Heart left ventricle (tissue), 16 donors: ENCODE data around the gene FZD2. TPM values are rescaled to one million over a fixed set of nuclear protein-coding genes. Genes with fewer than 3 reads are reported as not detected.

ENCODE experiments used
- ATAC-seq, 4 donors: fragments of 200-7000 bp; cut with Tn5 transposase; one replicate each; pipeline ENCODE4 v1.9.1; 2020 to 2022; ENCODE audit warnings: moderate library complexity in 4 of 4, mild to moderate bottlenecking in 3 of 4, moderate number of reproducible peaks in 1 of 4
- DNase-seq, 5 donors: peaks; one replicate each; pipeline ENCODE4 v3.0.0-alpha.2; 2020
- H3K27ac ChIP-seq, 12 donors: fragments of 200-600 bp; sonication (generic) in 4 of 12; one replicate each; pipeline versions ENCODE4 v1.5.0 to v1.8.0; 2016 to 2022; ENCODE audit warnings: mild to moderate bottlenecking in 2 of 12
- H3K27me3 ChIP-seq, 9 donors: fragments of 200-600 bp; sonication (generic) in 2 of 9; one replicate each; pipeline versions ENCODE4 v1.5.1 to v1.8.0; 2016 to 2022; ENCODE audit warnings: mild to moderate bottlenecking in 3 of 9
- H3K36me3 ChIP-seq, 9 donors: fragments of 200-600 bp; sonication (generic) in 2 of 9; one replicate each; pipeline versions ENCODE4 v1.5.0 to v1.8.0; 2018 to 2022; ENCODE audit warnings: mild to moderate bottlenecking in 2 of 9
- H3K4me1 ChIP-seq, 12 donors: fragments of 200-600 bp; sonication (generic) in 4 of 12; one replicate each; pipeline versions ENCODE4 v1.5.0 to v1.8.0; 2016 to 2022; ENCODE audit warnings: mild to moderate bottlenecking in 3 of 12
- H3K4me3 ChIP-seq, 12 donors: fragments of 200-600 bp; sonication (generic) in 4 of 12; one replicate each; pipeline versions ENCODE4 v1.5.0 to v1.8.0; 2017 to 2022; ENCODE audit warnings: mild to moderate bottlenecking in 9 of 12, moderate library complexity in 4 of 12
- H3K9me3 ChIP-seq, 12 donors: fragments of 200-600 bp; sonication (generic) in 4 of 12; one replicate each; pipeline versions ENCODE4 v1.5.0 to v1.8.0; 2016 to 2022; ENCODE audit warnings: mild to moderate bottlenecking in 1 of 12
- POLR2A ChIP-seq, 2 donors: fragments of 450-650 bp; IDR thresholded peaks; one replicate each; pipeline ENCODE4 v1.6.1; 2017; ENCODE audit warnings: antibody characterized with exemption in 2 of 2, mild to moderate bottlenecking in 2 of 2, moderate library complexity in 2 of 2
- WGBS, 4 donors: extraction: QIAGEN DNeasy Blood & Tissue Kit in 2 of 4; methylation state at CpG; one replicate each; pipeline versions ENCODE4 v1.1.5 to v1.1.7; 2013 to 2018; 5-methylcytosine and 5-hydroxymethylcytosine counted together
- intact Hi-C, 10 donors: fragments of 100-400 bp; cut with DNase I; formaldehyde crosslinking; loops; one replicate each; pipeline versions ENCODE4 v1.11.1 to v1.14.2; 2022
- polyA plus RNA-seq, 2 donors: library from polyadenylated mRNA; stranded (reverse); fragments of 200-250 nt; gene quantifications; one replicate each; pipeline ENCODE4 v1.2.3, GENCODE V29; 2013
- total RNA-seq, 9 donors: library from RNA; depleted of rRNA in 2 of 9; stranded (reverse); fragments of >200 nt in 2 of 9; fragmentation: NEBNext Ultra II Directional in 3 of 9; extraction: Animal tissue kit (Norgen Biotek cat#: 25700) in 3 of 9; gene quantifications; one replicate each; pipeline versions ENCODE4 v1.1.0 to v1.2.4, GENCODE V29; 2016 to 2023
- TF ChIP-seq, protein P1 (sequence below), 12 donors: fragments of 200-600 bp; sonication (generic) in 4 of 12; IDR thresholded peaks; one replicate each; pipeline versions ENCODE4 v1.5.0 to v1.8.0; 2018 to 2022; ENCODE audit warnings: antibody characterized with exemption in 12 of 12, mild to moderate bottlenecking in 5 of 12
- donor health status: ischemic (EF 13 %, LVEDD 7.1; RV severe dilation, severe dysfunction).
- donor health status: healthy with polysubstance abuse.
- donor health status: DM: no; HTN: yes; CAD: no.
- donor health status: DM: no; HTN: no; CAD: no.
- donor health status: ischemic (EF 25% LVEDD 6.9; RV normal size, moderate dysfunction).
- donor health status: ischemic (EF 25% LVEDD 5.7; RV mildly dilated, moderate dysfunction).
- donor health status: healthy.
- donor health status: DM: yes; HTN: yes; CAD: no.
- donor health status: ischemic (EF 35%, LVEDD 5.7; RV mildly dilated, moderate dysfunction).
- donor health status: nonischemic (EF 11% LVEDD 7.7; RV severe dilation, severe dysfunction).
- donor health status: DM: yes; HTN: yes; CAD: no.
- donor health status: PGD.
- donor health status: ischemic (EF 29% LVEDD 5.4; RV normal size, mild dysfunction).
- donor health status: nonischemic (EF 23%, LVEDD 6.1; RV moderate dilation, normal function).

The FZD2 gene
- total and polyA plus RNA-seq, 11 donors, result 1.6 to 8.1 (median 3.9) TPM

DNA sequence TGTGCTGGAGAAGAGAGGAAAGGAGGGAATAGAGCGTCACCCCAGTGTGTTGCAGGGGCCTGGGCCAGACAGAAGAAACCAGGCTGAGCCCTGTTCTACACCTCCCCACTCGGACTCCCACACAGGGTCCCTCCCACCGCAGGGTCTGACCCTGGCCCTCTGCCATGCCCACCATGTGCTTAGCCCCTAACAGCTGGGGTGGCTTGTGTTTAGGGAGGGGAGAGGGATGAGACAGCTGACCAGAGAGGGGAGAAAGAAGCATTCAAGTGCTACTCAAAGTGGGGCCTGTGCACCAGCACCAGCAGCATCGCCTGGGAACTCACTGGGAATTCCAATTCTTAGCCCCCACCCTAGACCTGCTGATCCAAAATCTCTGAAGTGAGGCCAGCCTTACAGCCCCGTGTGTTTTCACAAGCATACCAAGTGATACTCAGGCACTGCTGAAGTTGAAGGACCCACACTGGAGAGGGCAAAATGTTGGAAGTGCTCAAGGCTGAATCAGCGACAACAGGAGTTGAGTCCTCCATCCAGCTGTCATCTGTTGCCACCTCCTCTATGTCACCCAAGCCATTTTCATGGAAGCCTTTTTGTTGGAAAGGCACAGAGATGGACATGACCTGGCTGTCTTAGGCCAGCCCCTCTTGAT is 47.0 kb downstream of the FZD2 start:
- no peak for ATAC-seq
- TF ChIP-seq POLR2A (IDR thresholded peaks at IDR 0.05), result no peak
- TF ChIP-seq, protein P1, sequence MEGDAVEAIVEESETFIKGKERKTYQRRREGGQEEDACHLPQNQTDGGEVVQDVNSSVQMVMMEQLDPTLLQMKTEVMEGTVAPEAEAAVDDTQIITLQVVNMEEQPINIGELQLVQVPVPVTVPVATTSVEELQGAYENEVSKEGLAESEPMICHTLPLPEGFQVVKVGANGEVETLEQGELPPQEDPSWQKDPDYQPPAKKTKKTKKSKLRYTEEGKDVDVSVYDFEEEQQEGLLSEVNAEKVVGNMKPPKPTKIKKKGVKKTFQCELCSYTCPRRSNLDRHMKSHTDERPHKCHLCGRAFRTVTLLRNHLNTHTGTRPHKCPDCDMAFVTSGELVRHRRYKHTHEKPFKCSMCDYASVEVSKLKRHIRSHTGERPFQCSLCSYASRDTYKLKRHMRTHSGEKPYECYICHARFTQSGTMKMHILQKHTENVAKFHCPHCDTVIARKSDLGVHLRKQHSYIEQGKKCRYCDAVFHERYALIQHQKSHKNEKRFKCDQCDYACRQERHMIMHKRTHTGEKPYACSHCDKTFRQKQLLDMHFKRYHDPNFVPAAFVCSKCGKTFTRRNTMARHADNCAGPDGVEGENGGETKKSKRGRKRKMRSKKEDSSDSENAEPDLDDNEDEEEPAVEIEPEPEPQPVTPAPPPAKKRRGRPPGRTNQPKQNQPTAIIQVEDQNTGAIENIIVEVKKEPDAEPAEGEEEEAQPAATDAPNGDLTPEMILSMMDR (IDR thresholded peaks at IDR 0.05), result no peak

DNA sequence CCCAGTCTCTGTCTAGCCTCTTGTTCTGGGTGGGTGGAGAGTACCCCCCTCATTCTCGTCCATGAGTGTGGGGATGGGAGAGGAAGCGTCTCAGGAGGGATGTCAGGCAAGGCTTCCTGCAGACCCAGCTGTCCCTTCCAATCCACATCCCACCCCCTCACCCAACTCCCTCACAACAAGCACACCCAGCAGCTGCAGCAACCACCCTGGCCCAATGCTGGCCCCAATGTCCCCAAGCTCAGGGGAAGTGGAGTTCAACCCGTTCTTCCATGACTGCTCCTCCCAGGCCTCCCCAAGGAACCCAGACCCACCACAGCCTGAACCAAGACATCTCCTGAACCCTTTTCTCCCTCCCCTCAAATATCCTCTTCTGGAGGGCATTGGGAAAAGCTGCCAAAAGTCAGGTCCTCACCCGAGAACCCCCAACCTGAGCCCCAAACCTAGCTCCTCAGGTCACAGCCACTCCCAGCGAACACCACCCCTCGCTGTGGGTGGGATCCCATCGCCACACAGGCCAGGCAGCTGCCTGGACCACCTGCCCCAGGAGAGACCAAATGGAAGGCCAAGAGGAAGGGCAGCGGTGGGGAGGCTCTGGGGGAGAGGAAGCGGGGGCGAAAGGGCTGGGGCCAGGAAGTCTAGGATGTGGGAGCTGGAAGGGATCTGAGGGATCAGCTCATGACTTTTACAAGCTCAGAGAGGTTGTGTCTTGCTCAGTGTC is 47.6 kb downstream of the FZD2 start:
- intact Hi-C loops, result no loop called here
- DNase-seq (no peak), ATAC-seq (peak in 1 of 4 donors; percentile 6)
- Histone ChIP-seq H3K4me1 (peaks cover 0 to 9% (median 0%) of the 10 kb centered on the region in 12 donors), H3K27ac (no peak overlapping the region), H3K9me3 (no peaks in the 10 kb centered on the region), H3K4me3 (no peak overlapping the region), H3K27me3 (no peaks in the 10 kb centered on the region), H3K36me3 (no peaks in the 10 kb centered on the region)
- WGBS, 4 donors, result 60 to 73% (median 65%) methylated on average over 10 of the region's 10 CpGs
- TF ChIP-seq, protein P1 (IDR thresholded peaks at IDR 0.05), result no peak
- no peak for TF ChIP-seq POLR2A (IDR thresholded peaks at IDR 0.05)

More for the DNA sequence above, 47.0 kb downstream of the FZD2 start:
- Histone ChIP-seq H3K4me3 (no peak overlapping the region), H3K27ac (no peak overlapping the region), H3K36me3 (no peaks in the 10 kb centered on the region), H3K27me3 (no peaks in the 10 kb centered on the region), H3K4me1 (peaks cover 0 to 15% (median 0%) of the 10 kb centered on the region in 12 donors), H3K9me3 (no peaks in the 10 kb centered on the region)
- no peak for DNase-seq
- intact Hi-C loops, result no loop called here
- WGBS, 4 donors, result 72 to 80% (median 74%) methylated on average over 6 of the region's 6 CpGs

DNA sequence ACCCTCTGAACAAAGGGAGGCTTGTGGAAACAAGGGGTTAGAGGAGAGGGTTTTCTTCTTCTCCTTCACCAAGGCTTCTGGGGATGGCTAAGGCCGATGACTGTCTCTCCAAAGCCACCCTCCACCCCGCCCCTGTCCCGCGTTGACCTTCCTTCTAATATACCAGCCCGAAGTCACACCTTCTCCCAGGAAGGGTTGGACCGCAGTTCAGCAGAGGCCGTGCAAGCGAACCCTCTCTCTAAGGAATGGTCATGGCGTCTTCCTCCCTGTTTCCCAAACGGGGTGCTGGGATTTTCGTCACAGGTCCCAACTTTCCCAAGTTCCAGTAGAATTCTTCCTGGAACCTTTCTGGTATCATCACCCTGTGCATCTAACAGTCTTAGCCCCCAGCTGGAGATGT is 49.4 kb downstream of the FZD2 start:
- no peak overlapping the region for H3K27ac ChIP-seq
- no peaks in the 10 kb centered on the region for H3K36me3 ChIP-seq
- WGBS, 4 donors, result 96 to 98% (median 97%) methylated on average over 11 of the region's 11 CpGs
- intact Hi-C loops, result no loop called here
- no peaks in the 10 kb centered on the region for H3K27me3 ChIP-seq
- TF ChIP-seq, protein P1 (IDR thresholded peaks at IDR 0.05), result no peak
- no peak for TF ChIP-seq POLR2A (IDR thresholded peaks at IDR 0.05)
- DNase-seq (no peak), ATAC-seq (no peak)
- peaks cover 0 to 12% (median 0%) of the 10 kb centered on the region in 12 donors for H3K4me1 ChIP-seq
- H3K9me3 ChIP-seq, result no peaks in the 10 kb centered on the region
- H3K4me3 ChIP-seq, result no peak overlapping the region
